ENCODE data around the gene PTER.

The PTER gene

DNA sequence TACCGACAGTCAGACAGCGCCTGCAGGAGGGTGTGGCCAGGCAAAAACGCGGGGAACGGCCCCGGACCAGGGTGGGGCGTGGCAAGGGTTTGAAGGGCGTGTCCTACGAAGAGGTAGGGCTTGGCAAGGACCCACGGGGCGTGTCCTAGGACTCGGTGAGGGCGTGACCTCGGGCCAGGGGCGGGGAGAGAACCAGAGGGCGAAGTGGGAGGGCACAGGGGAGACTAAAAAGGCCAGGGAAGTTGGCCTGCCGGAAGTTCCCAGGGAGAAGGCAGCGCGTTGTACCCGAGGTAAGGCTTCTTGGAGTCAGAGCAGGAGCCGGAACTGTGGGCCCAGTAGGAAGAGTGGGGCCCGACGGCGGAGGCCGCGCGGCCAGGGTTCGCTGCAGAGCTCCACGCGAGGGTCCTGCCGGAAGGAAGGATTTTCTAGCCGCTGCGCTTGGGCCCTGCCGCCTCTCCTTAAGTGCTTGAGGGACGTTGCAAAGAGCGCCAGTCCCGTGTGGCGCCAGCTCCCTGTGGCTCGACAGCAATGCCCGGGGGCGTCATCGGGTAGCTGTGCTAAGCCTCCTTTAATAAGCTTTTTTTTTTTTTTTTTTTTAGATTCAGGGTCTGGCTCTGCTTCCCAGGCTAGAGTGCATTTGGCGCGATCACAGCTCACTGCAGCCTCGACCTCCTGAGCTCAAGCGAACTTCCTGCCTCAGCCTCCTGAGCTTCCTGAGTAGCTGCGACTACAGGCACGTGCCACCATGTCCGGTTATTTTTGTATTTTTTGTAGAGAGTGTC, at the start of gene PTER:
TSS of gene PTER (plus strand) at position 253 of the 782 bp plus-strand sequence. CDS start 47,375 bp downstream, outside the sequence.
- 0 out of 2 replicates have a peak, but pooled peaks cover 3% of the 10 kb centered on the region for H3K4me1 ChIP-seq (ENCODE audit: low read length)
- H4K20me1 ChIP-seq (ENCODE audit: insufficient read depth, low read length), result no peaks in the 10 kb centered on the region
- H3K27me3 ChIP-seq (replicated peaks; ENCODE audit: insufficient read depth, low read length), result no peaks in the 10 kb centered on the region
- H3K79me2 ChIP-seq (ENCODE audit: low read length), result peaks cover 15% of the 10 kb centered on the region
- H3K9me3 ChIP-seq (replicated peaks; ENCODE audit: insufficient read depth, low read length), result no peaks in the 10 kb centered on the region
- H3F3A ChIP-seq (ENCODE audit: insufficient read depth, low read length), result no peaks in the 10 kb centered on the region
- H3K4me2 ChIP-seq (ENCODE audit: low read depth, low read length), result peak within 1 kb of the TSS; percentile 59
- no peaks in the 10 kb centered on the region for H3K9me2 ChIP-seq (replicated peaks; ENCODE audit: insufficient read depth, low read length)
- peak within 1 kb of the TSS; percentile 79 for H3K4me3 ChIP-seq (ENCODE audit: low read length)
- peak; percentile 95 for DNase-seq
- TF ChIP-seq EZH2phosphoT487 (IDR thresholded peaks at IDR 0.05; ENCODE audit: low read length) (no peak), EZH2 (optimal IDR thresholded peaks at IDR 0.05; ENCODE audit: low read depth, low read length) (no peak)
- TF ChIP-seq, protein P1, sequence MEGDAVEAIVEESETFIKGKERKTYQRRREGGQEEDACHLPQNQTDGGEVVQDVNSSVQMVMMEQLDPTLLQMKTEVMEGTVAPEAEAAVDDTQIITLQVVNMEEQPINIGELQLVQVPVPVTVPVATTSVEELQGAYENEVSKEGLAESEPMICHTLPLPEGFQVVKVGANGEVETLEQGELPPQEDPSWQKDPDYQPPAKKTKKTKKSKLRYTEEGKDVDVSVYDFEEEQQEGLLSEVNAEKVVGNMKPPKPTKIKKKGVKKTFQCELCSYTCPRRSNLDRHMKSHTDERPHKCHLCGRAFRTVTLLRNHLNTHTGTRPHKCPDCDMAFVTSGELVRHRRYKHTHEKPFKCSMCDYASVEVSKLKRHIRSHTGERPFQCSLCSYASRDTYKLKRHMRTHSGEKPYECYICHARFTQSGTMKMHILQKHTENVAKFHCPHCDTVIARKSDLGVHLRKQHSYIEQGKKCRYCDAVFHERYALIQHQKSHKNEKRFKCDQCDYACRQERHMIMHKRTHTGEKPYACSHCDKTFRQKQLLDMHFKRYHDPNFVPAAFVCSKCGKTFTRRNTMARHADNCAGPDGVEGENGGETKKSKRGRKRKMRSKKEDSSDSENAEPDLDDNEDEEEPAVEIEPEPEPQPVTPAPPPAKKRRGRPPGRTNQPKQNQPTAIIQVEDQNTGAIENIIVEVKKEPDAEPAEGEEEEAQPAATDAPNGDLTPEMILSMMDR (IDR thresholded peaks at IDR 0.05; ENCODE audit: low read length), result no peak
- no peaks in the 10 kb centered on the region for H3K36me3 ChIP-seq (replicated peaks; ENCODE audit: insufficient read depth, low read length)
- H3K9ac ChIP-seq (ENCODE audit: low read length), result peak within 1 kb of the TSS; percentile 81
- H3K27ac ChIP-seq (ENCODE audit: low read length), result peak within 1 kb of the TSS; percentile 47; the same call in 1 of the 2 replicates
- peak within 1 kb of the TSS; percentile 84 for H2AFZ ChIP-seq (ENCODE audit: low read length)

DNA sequence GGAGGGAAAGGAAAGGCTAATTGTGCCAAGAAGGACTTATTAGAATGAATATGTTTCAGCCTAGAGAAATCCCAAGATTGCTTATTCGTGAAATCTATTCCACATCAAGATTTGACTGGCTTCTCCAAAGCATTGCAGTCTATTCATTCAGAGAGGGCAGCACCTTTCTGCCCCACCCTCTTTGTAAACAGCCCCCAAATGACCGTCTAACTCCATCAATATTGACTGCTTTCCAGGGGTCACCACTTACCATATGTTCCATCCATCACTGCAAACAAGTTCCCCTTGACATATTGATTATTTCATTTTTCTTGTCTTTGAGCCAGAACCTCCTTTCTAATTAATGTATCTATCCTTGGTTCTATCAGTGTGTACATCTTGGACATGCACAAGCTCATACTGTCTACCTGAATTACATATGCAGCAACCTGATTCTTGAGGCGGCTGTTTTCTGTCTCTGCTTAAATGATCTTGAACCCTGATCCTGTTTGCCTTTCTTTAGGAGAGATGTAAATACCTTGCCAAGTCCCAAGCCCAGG, 44.2 kb upstream of the PTER start:
- Histone ChIP-seq H3K4me3 (ENCODE audit: low read length) (no peak overlapping the region), H3K27ac (ENCODE audit: low read length) (no peak overlapping the region), H3K36me3 (replicated peaks; ENCODE audit: insufficient read depth, low read length) (no peaks in the 10 kb centered on the region), H3K4me1 (ENCODE audit: low read length) (no peaks in the 10 kb centered on the region), H2AFZ (ENCODE audit: low read length) (no peak overlapping the region), H3F3A (ENCODE audit: insufficient read depth, low read length) (no peaks in the 10 kb centered on the region), H4K20me1 (ENCODE audit: insufficient read depth, low read length) (no peaks in the 10 kb centered on the region), H3K9ac (ENCODE audit: low read length) (no peak overlapping the region), H3K9me2 (replicated peaks; ENCODE audit: insufficient read depth, low read length) (no peaks in the 10 kb centered on the region), H3K4me2 (ENCODE audit: low read depth, low read length) (no peak overlapping the region), H3K27me3 (replicated peaks; ENCODE audit: insufficient read depth, low read length) (no peaks in the 10 kb centered on the region), H3K9me3 (replicated peaks; ENCODE audit: insufficient read depth, low read length) (no peaks in the 10 kb centered on the region), H3K79me2 (ENCODE audit: low read length) (no peaks in the 10 kb centered on the region)
- no peak for DNase-seq
- TF ChIP-seq EZH2 (optimal IDR thresholded peaks at IDR 0.05; ENCODE audit: low read depth, low read length) (no peak), EZH2phosphoT487 (IDR thresholded peaks at IDR 0.05; ENCODE audit: low read length) (no peak)
- TF ChIP-seq, protein P1 (IDR thresholded peaks at IDR 0.05; ENCODE audit: low read length), result no peak

DNA sequence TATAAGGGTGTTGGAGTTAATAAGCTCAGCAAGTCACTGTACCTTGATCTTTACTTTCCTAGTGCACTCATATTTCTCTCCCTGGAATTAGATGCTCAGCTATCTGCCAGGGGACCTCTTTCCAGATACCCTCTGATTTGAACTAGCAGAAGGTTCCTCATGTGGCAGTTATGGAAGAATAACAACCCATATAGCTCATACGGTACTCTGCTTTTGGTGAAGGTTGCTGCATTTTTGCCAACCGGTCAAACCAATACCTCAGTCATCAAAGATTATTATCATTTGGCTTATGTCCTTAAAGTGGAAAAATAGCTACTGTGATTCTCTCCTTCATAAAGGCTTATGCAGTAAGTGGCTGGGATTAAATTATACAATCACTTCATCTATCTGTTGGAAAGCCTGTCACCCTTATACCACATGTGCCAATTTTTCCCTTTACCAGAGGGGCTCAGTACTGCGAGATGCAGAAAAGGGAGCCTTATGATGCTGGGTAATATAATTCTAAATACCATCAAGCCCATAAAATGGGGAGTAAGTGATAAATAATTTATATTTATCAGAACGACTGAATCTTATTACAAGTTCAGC, 43.4 kb upstream of the PTER start:
- Histone ChIP-seq H3K9me3 (replicated peaks; ENCODE audit: insufficient read depth, low read length) (no peaks in the 10 kb centered on the region), H2AFZ (ENCODE audit: low read length) (no peak overlapping the region), H3K4me2 (ENCODE audit: low read depth, low read length) (no peak overlapping the region), H3F3A (ENCODE audit: insufficient read depth, low read length) (no peaks in the 10 kb centered on the region), H3K27ac (ENCODE audit: low read length) (no peak overlapping the region), H3K9ac (ENCODE audit: low read length) (no peak overlapping the region), H3K79me2 (ENCODE audit: low read length) (no peaks in the 10 kb centered on the region), H4K20me1 (ENCODE audit: insufficient read depth, low read length) (no peaks in the 10 kb centered on the region), H3K36me3 (replicated peaks; ENCODE audit: insufficient read depth, low read length) (no peaks in the 10 kb centered on the region), H3K27me3 (replicated peaks; ENCODE audit: insufficient read depth, low read length) (no peaks in the 10 kb centered on the region), H3K9me2 (replicated peaks; ENCODE audit: insufficient read depth, low read length) (no peaks in the 10 kb centered on the region), H3K4me1 (ENCODE audit: low read length) (no peaks in the 10 kb centered on the region), H3K4me3 (ENCODE audit: low read length) (no peak overlapping the region)
- DNase-seq, result no peak
- TF ChIP-seq EZH2phosphoT487 (IDR thresholded peaks at IDR 0.05; ENCODE audit: low read length), result no peak
- TF ChIP-seq, protein P1 (IDR thresholded peaks at IDR 0.05; ENCODE audit: low read length), result no peak
- no peak for TF ChIP-seq EZH2 (optimal IDR thresholded peaks at IDR 0.05; ENCODE audit: low read depth, low read length)
